Progenitor cell of endocrine pancreas (in vitro differentiated cells): ENCODE results near the gene SUV39H1. TPM values are rescaled to one million over a fixed set of nuclear protein-coding genes. Genes with fewer than 3 reads are reported as not detected.
"Not testable (repeated sequence)": the region's sequence is repeated elsewhere in the genome, so short reads cannot be mapped to it uniquely, and the experiment has no call there.

Experiments
- DNase-seq: peaks from one replicate; pipeline ENCODE4 v3.0.0; 2021; ENCODE audit warnings: low spot score; ENCODE audit not compliant: unreplicated experiment
- H3K27ac Mint-ChIP-seq: 2 replicates; pipeline ENCODE4 v1.8.0; 2021; ENCODE audit warnings: mild to moderate bottlenecking, moderate library complexity, mixed read lengths
- H3K27me3 Mint-ChIP-seq: 2 replicates; pipeline ENCODE4 v1.8.0; 2021; ENCODE audit warnings: mixed read lengths
- H3K36me3 Mint-ChIP-seq: 2 replicates; pipeline ENCODE4 v1.8.0; 2022; ENCODE audit warnings: mixed read lengths; ENCODE audit not compliant: insufficient read depth
- H3K4me1 Mint-ChIP-seq: 2 replicates; pipeline ENCODE4 v1.8.0; 2021; ENCODE audit warnings: low read depth, mixed read lengths
- H3K4me3 Mint-ChIP-seq: 2 replicates; pipeline ENCODE4 v1.8.0; 2021; ENCODE audit warnings: low read depth, mild to moderate bottlenecking, moderate library complexity, mixed read lengths
- H3K9me3 Mint-ChIP-seq: 2 replicates; pipeline ENCODE4 v1.8.0; 2021; ENCODE audit warnings: low read depth, mixed read lengths
- CTCF ChIP-seq: fragments of 200-600 bp; sonication (generic); IDR thresholded peaks from one replicate; pipeline ENCODE4 v1.5.0; 2021; ENCODE audit warnings: antibody characterized with exemption, mild to moderate bottlenecking; ENCODE audit not compliant: unreplicated experiment
- total RNA-seq: library from RNA; stranded (reverse); gene quantifications from 2 replicates; pipeline ENCODE4 v1.2.1, GENCODE V29; 2021

The SUV39H1 gene
- total RNA-seq, 1 donor from 2014 or later: 7.4 TPM

- no peak for DNase-seq
- H3K4me1 Mint-ChIP-seq: no peaks in the 10 kb centered on the region
- peaks cover 38% of the 10 kb centered on the region for H3K27me3 Mint-ChIP-seq
- peaks cover 1% of the 10 kb centered on the region for H3K36me3 Mint-ChIP-seq
- no peak within 1 kb of the TSS for H3K4me3 Mint-ChIP-seq
- no peak within 1 kb of the TSS for H3K27ac Mint-ChIP-seq
- H3K9me3 Mint-ChIP-seq: peaks cover 28% of the 10 kb centered on the region
- TF ChIP-seq CTCF: no peak
Measured at GRCh38 chrX:48683411-48683982, 13.0 kb upstream of the SUV39H1 start, which contains the start of gene WAS. TSS of gene WAS (plus strand) at chrX:48683799. CDS start at chrX:48683854, 55 bp downstream.

DNA sequence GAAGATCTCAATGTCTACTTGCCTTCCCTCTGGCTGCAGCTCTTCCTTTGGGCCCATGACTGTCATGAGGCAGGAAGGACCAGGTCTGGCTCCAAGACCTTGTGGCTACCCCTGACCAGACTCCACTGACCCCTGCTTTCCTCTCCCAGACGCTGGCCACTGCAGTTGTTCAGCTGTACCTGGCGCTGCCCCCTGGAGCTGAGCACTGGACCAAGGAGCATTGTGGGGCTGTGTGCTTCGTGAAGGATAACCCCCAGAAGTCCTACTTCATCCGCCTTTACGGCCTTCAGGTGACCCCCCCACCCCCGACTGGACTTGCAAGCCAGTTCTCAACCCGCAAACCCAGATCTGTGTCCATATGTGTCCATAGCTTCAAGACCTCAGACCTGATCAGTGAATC, 12.4 kb upstream of the SUV39H1 start:
- DNase-seq: no peak
- Mint-ChIP-seq H3K9me3 (peaks cover 28% of the 10 kb centered on the region), H3K4me1 (no peaks in the 10 kb centered on the region), H3K36me3 (peaks cover 1% of the 10 kb centered on the region), H3K27ac (no peak overlapping the region), H3K27me3 (peaks cover 38% of the 10 kb centered on the region), H3K4me3 (no peak overlapping the region)
- TF ChIP-seq CTCF: no peak

- no peak overlapping the region for H3K27ac Mint-ChIP-seq
- H3K27me3 Mint-ChIP-seq: peaks cover 38% of the 10 kb centered on the region
- peaks cover 1% of the 10 kb centered on the region for H3K36me3 Mint-ChIP-seq
- no peak for DNase-seq
- no peak overlapping the region for H3K4me3 Mint-ChIP-seq
- no peaks in the 10 kb centered on the region for H3K4me1 Mint-ChIP-seq
- peaks cover 26% of the 10 kb centered on the region for H3K9me3 Mint-ChIP-seq
- TF ChIP-seq CTCF: no peak
Measured at GRCh38 chrX:48685416-48685815, 11.1 kb upstream of the SUV39H1 start.

GRCh38 chrX:48688531-48689150, 7.9 kb upstream of the SUV39H1 start:
- peaks cover 54% of the 10 kb centered on the region for H3K27me3 Mint-ChIP-seq
- DNase-seq: no peak
- no peak for TF ChIP-seq CTCF
- peaks cover 1% of the 10 kb centered on the region for H3K36me3 Mint-ChIP-seq
- H3K4me3 Mint-ChIP-seq: no peak overlapping the region
- H3K4me1 Mint-ChIP-seq: no peaks in the 10 kb centered on the region
- H3K27ac Mint-ChIP-seq: no peak overlapping the region
- H3K9me3 Mint-ChIP-seq: peaks cover 27% of the 10 kb centered on the region

- no peak for DNase-seq
- Mint-ChIP-seq H3K9me3 (peaks cover 26% of the 10 kb centered on the region), H3K4me1 (no peaks in the 10 kb centered on the region), H3K27ac (no peak overlapping the region), H3K27me3 (peaks cover 48% of the 10 kb centered on the region), H3K36me3 (peaks cover 1% of the 10 kb centered on the region), H3K4me3 (no peak overlapping the region)
- no peak for TF ChIP-seq CTCF
Measured at GRCh38 chrX:48689208-48689920, 7.2 kb upstream of the SUV39H1 start.

GRCh38 chrX:48691746-48692145, 4.8 kb upstream of the SUV39H1 start:
- not testable (repeated sequence) for DNase-seq, H3K36me3 Mint-ChIP-seq, H3K27ac Mint-ChIP-seq, H3K4me3 Mint-ChIP-seq, H3K4me1 Mint-ChIP-seq
- Mint-ChIP-seq H3K9me3 (peaks cover 19% of the 10 kb centered on the region), H3K27me3 (peaks cover 39% of the 10 kb centered on the region)
